ENCODE results near the gene DDB1. TPM values are rescaled to one million over a fixed set of nuclear protein-coding genes. Genes with fewer than 3 reads are reported as not detected.

Gene DDB1
- total and polyA plus RNA-seq, 10 of the 15 experiments (the other 5 are each of a cell fraction or from before 2014, with no cell fraction given): 136 to 272 (median 216) TPM

DNA sequence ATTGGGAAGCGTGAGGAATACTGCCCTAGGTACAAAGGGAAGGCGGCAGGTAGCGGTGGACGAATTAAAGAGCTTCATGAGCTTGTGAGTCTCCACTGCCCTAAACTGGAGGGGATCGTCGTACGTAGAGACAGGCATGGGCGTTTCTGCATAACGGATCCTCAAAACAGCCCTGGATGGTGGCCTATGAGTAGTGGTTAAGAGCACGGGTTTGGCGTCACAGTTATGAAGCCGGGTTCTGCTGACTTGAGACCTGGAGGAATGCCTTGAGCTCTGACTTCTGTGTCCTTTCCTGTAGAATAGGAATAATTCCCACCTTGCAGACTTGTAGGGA, 29.6 kb upstream of the DDB1 start:
- intact Hi-C loops (cut with micrococcal nuclease; ENCODE audit: unreplicated experiment): loop anchor here (1.0 kb wide), 1 partner anchor 29 kb away; the partner anchor contains the start of genes DDB1 and TKFC
- TSS peak; percentile 85 for BruUV-seq (replicated peaks)
- FAIRE-seq: peak; percentile 7

DNA sequence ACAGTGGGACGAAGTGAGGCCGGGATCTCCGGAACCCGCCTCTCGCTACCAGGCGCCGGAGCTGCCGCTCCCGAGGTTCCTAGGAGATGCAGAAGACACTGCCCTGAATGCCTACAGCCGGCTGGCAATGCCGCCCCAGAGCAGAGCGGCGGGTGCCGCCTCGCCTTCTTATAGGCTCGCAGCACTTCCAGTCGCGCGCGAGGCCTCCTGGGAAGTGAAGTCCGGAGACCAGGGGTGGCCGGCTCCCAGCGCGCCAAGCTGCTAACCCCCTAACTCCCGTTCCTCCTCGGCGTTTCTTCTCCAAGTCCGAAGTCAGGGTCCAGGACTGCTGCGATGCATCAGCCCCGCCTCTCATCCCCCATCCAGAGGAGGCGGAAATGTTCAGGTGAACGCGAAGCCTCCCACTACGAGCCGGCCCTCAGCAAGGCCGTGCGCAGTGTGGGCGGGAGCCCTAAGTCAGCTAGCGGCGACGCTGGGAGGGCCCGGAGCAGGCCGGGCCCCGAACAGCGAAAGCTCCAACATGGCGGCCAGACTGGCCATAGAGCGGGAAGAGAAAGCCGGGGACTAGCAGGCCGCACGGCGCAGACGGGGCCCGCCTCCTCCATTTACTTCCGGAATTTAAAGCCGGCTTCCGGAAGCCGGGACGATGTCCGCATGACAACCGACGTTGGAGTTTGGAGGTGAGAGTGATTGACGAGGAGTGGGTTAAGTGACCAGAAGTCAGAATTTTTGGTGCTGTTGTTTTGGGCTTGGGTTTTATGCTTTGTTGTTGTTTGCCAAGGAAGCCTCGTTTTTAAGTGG, 29.0 kb upstream of the DDB1 start, which contains the start of the genes CYB561A3 and TMEM138:
TSS of gene CYB561A3 (minus strand) at position 142 of the 801 bp plus-strand sequence. CDS start 5,169 bp downstream, outside the sequence.
TSS of gene TMEM138 (plus strand) at position 634 of the 801 bp plus-strand sequence. CDS start 2,017 bp downstream, outside the sequence.
- ChIA-PET SMC1A (ENCODE audit: uncharacterized antibody, unreplicated experiment) (interaction anchor here (0.7 to 12.8 kb wide), 7 partner anchors 8 to 101 kb away, joined by 3 to 243 read pairs (median 8); partner anchors contain the start of genes DDB1, TKFC, TMEM216 and VWCE), POLR2A (interaction anchor here (0.6 to 8.7 kb wide), 13 partner anchors 7 to 320 kb away, joined by 3 to 111 read pairs (median 4); partner anchors contain the start of genes CPSF7, DDB1, SDHAF2 and TKFC), CTCF (interaction anchor here (0.6 to 23.9 kb wide), 7 partner anchors 7 to 50 kb away, joined by 3 to 387 read pairs (median 5); partner anchors contain the start of gene TMEM216), RAD21 (ENCODE audit: unreplicated experiment) (interaction anchor here (0.8 to 13.0 kb wide), 6 partner anchors 7 to 67 kb away, joined by 3 to 172 read pairs (median 26); partner anchors contain the start of genes CPSF7, DDB1, SDHAF2 and TKFC)
- intact Hi-C loops (cut with micrococcal nuclease; ENCODE audit: unreplicated experiment): loop anchor here (1.0 kb wide), 1 partner anchor 29 kb away; the partner anchor contains the start of genes DDB1 and TKFC
- Histone ChIP-seq H3K9ac (ENCODE audit: control insufficient read depth, insufficient read depth, low read length) (peak within 1 kb of the TSS; percentile 91), H3K4me2 (ENCODE audit: control insufficient read depth, insufficient read depth) (peak within 1 kb of the TSS; percentile 89), H3K27ac (ENCODE audit: control insufficient read depth, insufficient read depth) (peak within 1 kb of the TSS; percentile 98), H3K4me3 (peak within 1 kb of the TSS; percentile 99), H3K27me3 (replicated peaks in 1 of 2; ENCODE audit: control insufficient read depth in 2 of 2, insufficient read depth in 2 of 2, low read length in 1 of 2) (no peaks in the 10 kb centered on the region), H2AFZ (ENCODE audit: control insufficient read depth, low read depth, low read length) (peak within 1 kb of the TSS; percentile 99), H3K4me1 (ENCODE audit: control insufficient read depth, insufficient read depth, low read length) (peaks cover 28% of the 10 kb centered on the region), H4K20me1 (ENCODE audit: control insufficient read depth, insufficient read depth) (no peaks in the 10 kb centered on the region), H3K79me2 (ENCODE audit: control insufficient read depth, insufficient read depth, low read length) (peaks cover 51% of the 10 kb centered on the region), H3K9me3 (replicated peaks; ENCODE audit: control insufficient read depth, insufficient read depth, low read length) (no peaks in the 10 kb centered on the region), H3K36me3 (ENCODE audit: control insufficient read depth in 2 of 2, insufficient read depth in 2 of 2, low read length in 1 of 2) (peaks cover 6 to 11% of the 10 kb centered on the region in 2 experiments)
- BruUV-seq (replicated peaks): no TSS peak
- WGBS (ENCODE audit: insufficient coverage, insufficient replicate concordance, low lambda C conversion rate, missing lambda C conversion rate): under 1% methylated on average over 63 of the region's 63 CpGs
- peak; percentile 88 for ATAC-seq
- peak; percentile 85 for DNase-seq (ENCODE audit: low read depth, low spot score)
- in situ Hi-C loops (cut with MboI): no loop called here
- peak; percentile 65 for FAIRE-seq
- peak; percentile 58; the same call in 1 of the 2 replicates for TF ChIP-seq ZNF207 (IDR thresholded peaks at IDR 0.05; ENCODE audit: borderline replicate concordance)
- no peak for TF ChIP-seq NFXL1 (IDR thresholded peaks at IDR 0.05; ENCODE audit: borderline replicate concordance)
- TF ChIP-seq, protein P1, sequence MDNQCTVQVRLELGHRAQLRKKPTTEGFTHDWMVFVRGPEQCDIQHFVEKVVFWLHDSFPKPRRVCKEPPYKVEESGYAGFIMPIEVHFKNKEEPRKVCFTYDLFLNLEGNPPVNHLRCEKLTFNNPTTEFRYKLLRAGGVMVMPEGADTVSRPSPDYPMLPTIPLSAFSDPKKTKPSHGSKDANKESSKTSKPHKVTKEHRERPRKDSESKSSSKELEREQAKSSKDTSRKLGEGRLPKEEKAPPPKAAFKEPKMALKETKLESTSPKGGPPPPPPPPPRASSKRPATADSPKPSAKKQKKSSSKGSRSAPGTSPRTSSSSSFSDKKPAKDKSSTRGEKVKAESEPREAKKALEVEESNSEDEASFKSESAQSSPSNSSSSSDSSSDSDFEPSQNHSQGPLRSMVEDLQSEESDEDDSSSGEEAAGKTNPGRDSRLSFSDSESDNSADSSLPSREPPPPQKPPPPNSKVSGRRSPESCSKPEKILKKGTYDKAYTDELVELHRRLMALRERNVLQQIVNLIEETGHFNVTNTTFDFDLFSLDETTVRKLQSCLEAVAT (IDR thresholded peaks at IDR 0.05): 0 out of 2 replicates have a peak, but pooled peaks have one; percentile 7
- TF ChIP-seq, protein P2, sequence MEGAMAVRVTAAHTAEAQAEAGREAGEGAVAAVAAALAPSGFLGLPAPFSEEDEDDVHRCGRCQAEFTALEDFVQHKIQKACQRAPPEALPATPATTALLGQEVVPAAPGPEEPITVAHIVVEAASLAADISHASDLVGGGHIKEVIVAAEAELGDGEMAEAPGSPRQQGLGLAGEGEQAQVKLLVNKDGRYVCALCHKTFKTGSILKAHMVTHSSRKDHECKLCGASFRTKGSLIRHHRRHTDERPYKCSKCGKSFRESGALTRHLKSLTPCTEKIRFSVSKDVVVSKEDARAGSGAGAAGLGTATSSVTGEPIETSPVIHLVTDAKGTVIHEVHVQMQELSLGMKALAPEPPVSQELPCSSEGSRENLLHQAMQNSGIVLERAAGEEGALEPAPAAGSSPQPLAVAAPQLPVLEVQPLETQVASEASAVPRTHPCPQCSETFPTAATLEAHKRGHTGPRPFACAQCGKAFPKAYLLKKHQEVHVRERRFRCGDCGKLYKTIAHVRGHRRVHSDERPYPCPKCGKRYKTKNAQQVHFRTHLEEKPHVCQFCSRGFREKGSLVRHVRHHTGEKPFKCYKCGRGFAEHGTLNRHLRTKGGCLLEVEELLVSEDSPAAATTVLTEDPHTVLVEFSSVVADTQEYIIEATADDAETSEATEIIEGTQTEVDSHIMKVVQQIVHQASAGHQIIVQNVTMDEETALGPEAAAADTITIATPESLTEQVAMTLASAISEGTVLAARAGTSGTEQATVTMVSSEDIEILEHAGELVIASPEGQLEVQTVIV (IDR thresholded peaks at IDR 0.05; ENCODE audit: borderline replicate concordance, partially characterized antibody): no peak
- peak; percentile 25; the same call in 1 of the 2 replicates for TF ChIP-seq ATF7 (IDR thresholded peaks at IDR 0.05; ENCODE audit: low read depth)
- TF ChIP-seq HDAC6 (IDR thresholded peaks at IDR 0.05; ENCODE audit: unreplicated experiment): no peak
- peak; percentile 82 for TF ChIP-seq SMAD5 (IDR thresholded peaks at IDR 0.05; ENCODE audit: low read depth)
- TF ChIP-seq JUND (IDR thresholded peaks at IDR 0.05; ENCODE audit: low read depth, low read length): no peak
- peak; percentile 93 for TF ChIP-seq MXI1 (IDR thresholded peaks at IDR 0.05; ENCODE audit: low read depth, low read length)

More for the DNA sequence above, 29.6 kb upstream of the DDB1 start:
- Histone ChIP-seq H3K4me3 (peak overlapping the region; percentile 99), H3K4me1 (ENCODE audit: control insufficient read depth, insufficient read depth, low read length) (peaks cover 23% of the 10 kb centered on the region), H3K36me3 (ENCODE audit: control insufficient read depth in 2 of 2, insufficient read depth in 2 of 2, low read length in 1 of 2) (peaks cover 8 to 14% of the 10 kb centered on the region in 2 experiments), H3K9ac (ENCODE audit: control insufficient read depth, insufficient read depth, low read length) (peak overlapping the region; percentile 91), H4K20me1 (ENCODE audit: control insufficient read depth, insufficient read depth) (no peaks in the 10 kb centered on the region), H2AFZ (ENCODE audit: control insufficient read depth, low read depth, low read length) (peak overlapping the region; percentile 99), H3K9me3 (replicated peaks; ENCODE audit: control insufficient read depth, insufficient read depth, low read length) (no peaks in the 10 kb centered on the region), H3K4me2 (ENCODE audit: control insufficient read depth, insufficient read depth) (peak overlapping the region; percentile 89), H3K27ac (ENCODE audit: control insufficient read depth, insufficient read depth) (peak overlapping the region; percentile 98), H3K27me3 (replicated peaks in 1 of 2; ENCODE audit: control insufficient read depth in 2 of 2, insufficient read depth in 2 of 2, low read length in 1 of 2) (no peaks in the 10 kb centered on the region), H3K79me2 (ENCODE audit: control insufficient read depth, insufficient read depth, low read length) (peaks cover 51% of the 10 kb centered on the region)
- WGBS (ENCODE audit: insufficient coverage, insufficient replicate concordance, low lambda C conversion rate, missing lambda C conversion rate): 1% methylated on average over 12 of the region's 12 CpGs
- CTCF ChIA-PET: interaction anchor here (1.2 to 23.9 kb wide), 4 partner anchors 9 to 24 kb away, joined by 3 to 387 read pairs (median 156); no protein-coding TSS in a partner anchor
- TF ChIP-seq LARP7 (IDR thresholded peaks at IDR 0.05): 0 out of 2 replicates have a peak, but pooled peaks have one; percentile 13
- TF ChIP-seq ZNF24 (IDR thresholded peaks at IDR 0.05): no peak
- RAD21 ChIA-PET (ENCODE audit: unreplicated experiment): interaction anchor here (5.5 to 13.0 kb wide), 3 partner anchors 6 to 27 kb away, joined by 43 to 172 read pairs (median 72); partner anchors contain the start of genes DDB1 and TKFC
- SMC1A ChIA-PET (ENCODE audit: uncharacterized antibody, unreplicated experiment): interaction anchor here (0.6 to 12.8 kb wide), 7 partner anchors 8 to 422 kb away, joined by 3 to 243 read pairs (median 8); partner anchors contain the start of genes DDB1, TKFC, TMEM216 and VWCE
- in situ Hi-C loops (cut with MboI): no loop called here
- ATAC-seq (peak; percentile 6), DNase-seq (ENCODE audit: low read depth, low spot score) (no peak)
- POLR2A ChIA-PET: interaction anchor here (1.2 to 8.7 kb wide), 7 partner anchors 6 to 321 kb away, joined by 3 to 111 read pairs (median 21); partner anchors contain the start of genes DDB1, TKFC and TMEM216

Measured in GM12878 (cell line).